Dermis lymphatic vessel endothelial cell (primary cell): ENCODE measurements around the gene TTC38. TPM values are rescaled to one million over a fixed set of nuclear protein-coding genes. Genes with fewer than 3 reads are reported as not detected.

ENCODE experiments used
- total RNA-seq: library from RNA; depleted of rRNA; stranded (reverse); fragments of >200 nt; gene quantifications from 2 replicates; pipeline ENCODE4 v1.2.1, GENCODE V29; 2014

Gene TTC38
- total RNA-seq, result 29.7 and 32.6 TPM in 2 replicates

DNA sequence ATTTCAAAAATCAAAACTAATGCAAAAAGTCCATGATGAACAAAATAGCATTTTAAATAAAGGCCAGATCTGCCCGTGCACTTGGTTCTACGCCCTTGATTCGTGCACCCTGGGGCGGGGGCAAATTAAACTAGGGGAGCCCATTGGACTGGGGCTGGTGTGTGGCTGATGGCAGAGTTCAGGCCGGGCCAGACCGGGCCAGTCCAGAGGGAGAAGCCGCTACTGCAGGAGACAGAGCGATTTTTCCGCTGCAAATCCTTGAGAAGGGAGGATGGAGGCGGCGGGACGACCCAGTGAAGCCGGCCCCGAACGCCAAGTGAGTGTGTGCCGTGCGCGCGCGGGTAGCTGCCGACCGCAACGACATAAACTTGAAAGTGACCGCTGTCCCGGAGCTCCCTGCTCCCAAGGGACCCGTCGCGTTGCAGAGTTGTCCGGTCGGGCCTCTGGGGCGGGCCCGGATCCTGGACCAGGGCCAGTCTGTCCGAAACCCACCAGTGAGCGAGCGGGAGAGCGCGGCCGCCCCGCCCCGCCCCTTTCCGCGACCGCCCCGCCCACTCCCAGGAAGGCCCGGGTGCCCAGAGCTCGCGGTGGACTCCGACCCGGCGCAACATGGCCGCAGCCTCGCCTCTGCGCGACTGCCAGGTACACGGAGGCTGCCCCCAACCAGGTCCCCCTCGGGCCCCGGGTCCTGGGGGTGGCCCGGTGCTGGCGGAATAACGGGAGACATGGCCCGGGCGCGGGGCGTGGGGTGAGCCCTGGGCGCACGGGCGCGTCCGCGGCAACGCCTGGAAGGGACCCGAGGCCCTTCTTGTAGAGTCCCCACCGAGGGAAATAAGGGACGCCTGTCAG lies at the start of gene TTC38:
TSS of gene TTC38 (plus strand) at position 578 of the 849 bp plus-strand sequence. CDS start at position 610, 32 bp downstream.

DNA sequence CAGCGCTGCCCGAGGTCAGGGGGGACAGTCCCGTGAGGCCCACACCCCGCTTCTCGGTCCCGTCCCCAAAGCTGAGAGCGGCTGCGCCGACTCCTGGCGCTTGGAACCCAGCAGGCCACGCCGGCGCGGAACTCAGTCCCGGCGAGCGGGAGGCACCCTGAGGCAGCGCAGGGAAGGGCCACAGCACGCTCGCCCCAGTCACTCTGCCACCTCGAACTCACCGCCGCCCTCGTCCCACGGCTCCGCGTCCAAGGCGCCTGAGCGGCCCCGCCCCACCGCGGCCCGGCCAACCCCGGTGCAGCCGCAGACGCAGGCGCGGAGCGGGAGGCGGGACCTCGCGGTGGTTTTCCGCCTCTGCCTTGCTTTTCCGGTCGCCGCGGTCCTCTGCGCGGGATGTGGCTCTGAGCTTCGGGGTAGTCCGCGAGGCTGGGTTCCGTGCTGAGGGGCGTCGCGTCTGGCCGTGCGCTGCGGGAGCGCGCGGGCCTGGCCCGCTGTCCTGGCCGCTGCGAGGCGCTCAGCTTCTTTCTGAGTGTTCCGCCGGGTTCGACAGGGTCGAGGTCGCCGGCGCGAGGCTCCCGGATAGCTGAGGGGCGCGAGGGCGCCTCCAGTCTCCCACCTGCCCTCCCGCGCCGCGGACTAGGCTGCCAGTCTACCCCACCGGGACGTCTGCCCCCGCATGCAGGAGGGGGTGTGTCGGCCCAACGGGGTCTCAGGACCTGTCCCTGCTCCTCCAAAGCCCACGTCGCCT lies 17.6 kb upstream of the TTC38 start, which contains the start of gene CDPF1:
TSS of gene CDPF1 (minus strand) at position 259 of the 748 bp plus-strand sequence. CDS start 2,009 bp downstream, outside the sequence.

DNA sequence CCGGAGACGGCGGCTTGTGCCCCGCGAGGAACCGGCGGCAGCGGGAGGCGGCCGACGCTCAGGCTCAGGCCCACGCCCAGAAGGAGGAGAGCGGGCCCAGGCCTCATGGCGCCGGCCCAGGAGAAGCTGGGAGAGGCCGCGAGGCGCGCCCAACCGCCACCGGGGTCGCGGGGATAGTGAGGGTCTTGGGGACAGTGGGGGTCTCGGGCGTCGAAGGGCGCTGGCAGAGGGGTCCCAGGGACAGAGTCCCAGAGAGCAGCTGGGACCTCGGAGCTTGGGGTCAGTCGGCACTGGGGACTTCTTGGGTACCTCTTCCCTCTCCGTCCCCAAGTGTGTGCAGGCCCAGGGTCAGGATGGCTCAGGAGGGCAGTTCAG lies 4.6 kb upstream of the TTC38 start, which contains the start of gene PKDREJ:
TSS of gene PKDREJ (minus strand) at position 128 of the 375 bp plus-strand sequence. CDS start at position 107, 21 bp downstream.

DNA sequence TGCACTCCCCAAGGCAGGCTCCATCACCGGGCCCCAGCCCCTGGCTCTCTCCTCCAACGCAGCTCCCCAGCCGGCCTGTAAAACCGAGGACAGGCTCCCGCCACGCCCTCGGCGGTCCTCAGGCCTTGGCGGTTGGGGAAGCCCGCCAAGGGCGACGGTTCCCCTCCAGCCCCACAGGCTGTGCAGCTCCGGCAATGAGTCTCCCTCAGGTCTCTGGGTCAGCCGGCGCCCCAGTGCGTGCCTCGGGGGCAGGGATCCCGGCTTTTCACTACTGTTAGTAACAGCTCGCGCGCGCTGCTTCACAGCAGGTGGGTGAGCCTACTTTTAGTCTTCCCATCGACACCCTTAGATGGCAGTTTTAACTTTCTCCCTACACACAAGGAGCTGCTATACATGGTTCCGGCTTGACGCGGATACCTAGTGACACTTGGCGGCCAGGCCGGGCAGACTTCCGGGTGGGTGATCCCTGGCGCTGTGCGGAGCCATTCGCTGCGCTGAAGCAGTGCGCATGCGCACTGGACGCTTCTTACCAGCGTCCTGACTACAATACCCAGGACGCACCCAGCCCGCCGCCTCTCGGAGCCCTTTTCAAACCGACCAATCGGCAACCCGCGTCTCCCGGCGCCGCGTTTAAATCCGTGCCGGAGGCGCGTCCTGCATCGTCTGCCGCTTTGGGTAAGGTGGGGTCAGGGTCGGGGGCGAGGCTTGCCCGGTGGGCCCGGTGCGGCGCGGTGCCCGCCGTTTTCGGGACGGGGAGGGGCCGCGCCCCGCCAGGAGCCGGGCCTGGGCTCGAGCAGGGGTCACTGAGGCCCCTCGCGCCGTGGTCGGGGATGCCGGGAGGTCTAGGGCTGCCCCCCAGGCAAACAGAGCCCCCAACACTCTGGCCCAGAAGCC lies 28.7 kb downstream of the TTC38 start, which contains the start of gene GTSE1:
TSS of gene GTSE1 (plus strand) at position 614 of the 894 bp plus-strand sequence. CDS start 531 bp downstream, outside the sequence.

DNA sequence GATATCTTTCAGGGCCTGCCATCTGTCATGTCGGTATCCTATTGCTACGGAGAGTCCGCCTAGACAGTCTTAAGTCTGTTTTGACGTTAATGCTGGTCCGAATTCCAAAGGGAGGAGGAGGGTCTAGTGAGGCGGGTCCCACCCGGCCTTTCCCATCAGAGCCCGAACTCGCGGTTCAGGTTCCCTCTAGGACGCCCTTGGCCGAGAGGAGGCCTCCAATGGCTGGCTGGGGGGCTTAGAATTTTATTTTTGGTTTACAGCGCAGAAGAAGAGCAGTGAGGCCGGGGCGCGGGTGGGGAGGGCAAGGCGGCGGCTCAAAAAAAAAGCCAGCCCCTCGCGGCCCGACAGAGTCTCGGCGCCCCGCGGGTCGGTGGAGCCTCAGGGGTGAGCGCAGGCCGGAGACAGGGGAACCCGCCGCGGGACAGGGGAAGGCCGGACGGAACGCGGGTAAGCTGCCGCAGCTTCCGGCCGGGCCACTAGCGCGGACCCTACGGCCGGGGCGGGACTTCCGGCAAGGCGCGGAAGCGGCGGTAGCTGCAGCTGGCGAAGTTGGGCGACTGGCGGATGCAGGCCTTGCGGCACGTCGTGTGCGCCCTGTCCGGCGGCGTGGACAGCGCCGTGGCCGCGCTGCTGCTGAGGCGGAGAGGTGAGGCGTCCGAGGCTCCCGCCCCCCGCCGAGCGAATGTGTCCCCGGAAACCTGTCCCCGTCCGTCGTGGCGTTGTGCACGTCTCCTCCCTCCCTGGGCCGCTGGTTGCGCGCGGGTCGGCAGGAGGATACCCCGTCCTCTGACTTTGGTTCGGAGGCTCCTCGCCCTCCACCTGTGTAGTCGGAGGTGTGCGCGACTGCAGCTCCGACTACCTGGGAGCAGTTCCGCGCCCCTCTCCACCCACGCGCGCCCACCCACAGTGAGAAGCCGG lies 67.7 kb downstream of the TTC38 start, which contains the start of gene TRMU:
TSS of gene TRMU (plus strand) at position 514 of the 918 bp plus-strand sequence. CDS start at position 565, 51 bp downstream.

Other genes starting within 250 kb of the TTC38 start
- gene PPARA, start 117.5 kb upstream of the TTC38 start, total RNA-seq, result 7.6 and 15.8 TPM in 2 replicates
- 11.1 and 11.2 TPM in 2 replicates for gene CDPF1, start 17.7 kb upstream of the TTC38 start, total RNA-seq
- gene PKDREJ, start 4.7 kb upstream of the TTC38 start, total RNA-seq, result under 0.01 TPM in 1 of 2 replicates, not detected in the other
- gene GTSE1, start 28.9 kb downstream of the TTC38 start, total RNA-seq, result 1.3 and 1.5 TPM in 2 replicates
- gene TRMU, start 67.7 kb downstream of the TTC38 start, total RNA-seq, result 19.0 and 20.7 TPM in 2 replicates